Cardiac fibroblast (primary cell): ENCODE data around the gene PADI2.
A peak's percentile ranks its signal among the peaks of the same experiment; 100 is the strongest.
"Not testable (repeated sequence)": the region's sequence is repeated elsewhere in the genome, so short reads cannot be mapped to it uniquely, and the experiment has no call there.

ENCODE experiments used
- DNase-seq, 2 donors: peaks; one replicate each; pipeline versions ENCODE4 v3.0.0 to v3.0.0-alpha.2; 2010; ENCODE audit warnings: low read depth in 2 of 2
- H3K4me3 ChIP-seq, 2 donors: replicated peaks in 1 of 2; 1 replicate in 1 of 2; 2 replicates in 1 of 2; pipeline ENCODE4 v1.5.1; 2011; ENCODE audit warnings: low read depth in 2 of 2, low read length in 2 of 2, mild to moderate bottlenecking in 2 of 2, moderate library complexity in 1 of 2
- CTCF ChIP-seq: IDR thresholded peaks from one replicate; pipeline ENCODE4 v1.5.1; 2011; ENCODE audit warnings: low read depth, mild to moderate bottlenecking, low read length, inconsistent platforms

The PADI2 gene

GRCh38 chr1:17065666-17066065 is 53.6 kb downstream of the PADI2 start:
- no peak for DNase-seq
- no peak for TF ChIP-seq CTCF
- no peak overlapping the region for H3K4me3 ChIP-seq

GRCh38 chr1:17062751-17063150 is 56.5 kb downstream of the PADI2 start:
- DNase-seq, result peak in 1 of 2 donors; percentile 28
- H3K4me3 ChIP-seq, result not testable (repeated sequence)

DNA sequence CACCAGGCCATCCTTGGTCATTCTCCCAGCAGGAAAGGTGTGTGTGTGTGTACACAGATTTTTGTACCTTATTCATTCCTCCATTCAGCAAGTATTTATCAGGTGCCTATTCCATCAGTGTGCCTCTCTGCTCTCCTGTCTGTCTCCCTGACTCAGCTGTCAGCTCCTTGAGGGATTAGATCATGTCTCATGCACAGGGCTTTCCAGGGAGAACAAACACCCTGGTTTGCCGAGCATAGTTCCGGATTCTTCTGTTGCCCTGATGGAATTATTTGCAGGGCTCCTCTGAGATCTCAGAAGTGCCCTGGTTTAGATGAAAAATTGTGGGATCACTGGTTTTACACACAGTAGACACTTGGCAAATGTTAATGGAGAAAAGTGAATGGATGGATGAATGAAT is 57.4 kb downstream of the PADI2 start:
- TF ChIP-seq CTCF, result no peak
- H3K4me3 ChIP-seq, result no peak overlapping the region
- DNase-seq, result no peak

DNA sequence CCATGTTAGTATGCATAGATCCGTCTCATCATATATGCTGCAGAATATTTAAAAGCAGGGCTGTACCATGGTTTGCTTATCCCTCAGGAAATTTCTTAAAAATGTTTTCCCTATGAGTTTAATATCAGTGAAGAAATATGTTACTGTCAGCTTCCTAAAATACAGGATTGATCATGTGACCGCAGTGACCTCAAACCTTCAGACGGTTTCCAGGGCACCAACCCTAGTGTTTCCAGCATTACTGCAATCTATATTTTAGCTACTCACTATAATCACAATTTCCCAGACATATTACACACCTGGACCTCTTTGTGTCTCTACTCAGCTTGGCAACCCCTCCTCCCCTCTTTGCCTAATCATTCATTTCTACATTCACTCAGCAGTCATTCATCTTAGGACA is 57.8 kb downstream of the PADI2 start:
- no peak for TF ChIP-seq CTCF
- DNase-seq, result no peak
- no peak overlapping the region for H3K4me3 ChIP-seq

GRCh38 chr1:17060306-17060749 is 58.9 kb downstream of the PADI2 start:
- H3K4me3 ChIP-seq, result no peak overlapping the region
- DNase-seq, result peak; percentile 15 to 17
- no peak for TF ChIP-seq CTCF

- H3K4me3 ChIP-seq, result no peak overlapping the region
- peak; percentile 78 to 83 for DNase-seq
- TF ChIP-seq CTCF, result peak; percentile 89
These were observed 59.6 kb downstream of the PADI2 start for GRCh38 chr1:17059391-17060305.

DNA sequence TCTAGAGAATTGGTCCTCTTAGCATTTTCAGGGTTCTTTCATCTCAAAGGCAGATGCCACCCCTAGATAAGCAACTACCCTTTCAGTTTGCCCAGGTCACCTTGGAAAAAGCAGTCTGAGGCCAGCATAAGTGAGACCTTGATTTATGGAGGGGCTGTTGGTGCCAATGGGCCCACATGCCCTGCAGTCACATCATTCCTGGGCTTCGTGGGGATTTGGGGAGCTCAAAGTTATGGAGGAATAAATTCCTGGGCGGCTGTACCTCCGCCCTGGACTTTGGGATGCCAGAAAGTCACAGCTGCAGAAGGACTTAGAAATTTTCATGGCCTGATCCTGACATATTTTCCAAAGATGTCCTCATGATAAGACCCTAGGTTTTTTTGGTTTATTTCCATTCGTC is 62.7 kb downstream of the PADI2 start:
- DNase-seq, result no peak
- no peak for TF ChIP-seq CTCF
- no peak overlapping the region for H3K4me3 ChIP-seq
